Measurements from ENCODE around the gene USP24.

DNA sequence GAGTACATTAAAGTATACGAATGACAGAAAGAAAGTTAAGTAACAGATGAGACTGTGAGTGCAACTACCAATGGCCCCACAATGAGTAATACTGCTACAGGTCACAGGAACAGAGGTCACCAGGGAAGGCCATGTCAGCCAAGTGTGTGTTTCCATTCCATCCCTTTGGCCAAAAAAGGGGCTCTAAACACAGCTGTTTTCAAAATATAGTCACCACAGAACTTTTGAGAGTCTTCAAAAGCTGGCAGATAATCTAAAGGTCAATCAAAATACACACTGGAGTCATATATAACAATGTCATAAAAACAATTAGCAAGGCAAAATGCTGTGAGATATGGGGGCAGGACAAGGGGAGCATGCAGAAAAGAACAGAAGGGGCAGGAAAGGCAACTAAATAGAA is 10.2 kb downstream of the USP24 start:
- TF ChIP-seq, protein P1, sequence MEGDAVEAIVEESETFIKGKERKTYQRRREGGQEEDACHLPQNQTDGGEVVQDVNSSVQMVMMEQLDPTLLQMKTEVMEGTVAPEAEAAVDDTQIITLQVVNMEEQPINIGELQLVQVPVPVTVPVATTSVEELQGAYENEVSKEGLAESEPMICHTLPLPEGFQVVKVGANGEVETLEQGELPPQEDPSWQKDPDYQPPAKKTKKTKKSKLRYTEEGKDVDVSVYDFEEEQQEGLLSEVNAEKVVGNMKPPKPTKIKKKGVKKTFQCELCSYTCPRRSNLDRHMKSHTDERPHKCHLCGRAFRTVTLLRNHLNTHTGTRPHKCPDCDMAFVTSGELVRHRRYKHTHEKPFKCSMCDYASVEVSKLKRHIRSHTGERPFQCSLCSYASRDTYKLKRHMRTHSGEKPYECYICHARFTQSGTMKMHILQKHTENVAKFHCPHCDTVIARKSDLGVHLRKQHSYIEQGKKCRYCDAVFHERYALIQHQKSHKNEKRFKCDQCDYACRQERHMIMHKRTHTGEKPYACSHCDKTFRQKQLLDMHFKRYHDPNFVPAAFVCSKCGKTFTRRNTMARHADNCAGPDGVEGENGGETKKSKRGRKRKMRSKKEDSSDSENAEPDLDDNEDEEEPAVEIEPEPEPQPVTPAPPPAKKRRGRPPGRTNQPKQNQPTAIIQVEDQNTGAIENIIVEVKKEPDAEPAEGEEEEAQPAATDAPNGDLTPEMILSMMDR (IDR thresholded peaks at IDR 0.05), result no peak
- no peak for TF ChIP-seq POLR2A (IDR thresholded peaks at IDR 0.05)

All from esophagus squamous epithelium (tissue), 4 donors.